ENCODE measurements around the gene ARMH2. TPM values are rescaled to one million over a fixed set of nuclear protein-coding genes. Genes with fewer than 3 reads are reported as not detected.
"Not testable (repeated sequence)": the region's sequence is repeated elsewhere in the genome, so short reads cannot be mapped to it uniquely, and the experiment has no call there.

ARMH2 gene
- total RNA-seq, 3 donors from 2014 or later = not detected

- no peaks in the 10 kb centered on the region for H3K36me3 Mint-ChIP-seq (ENCODE audit: insufficient read depth)
- DNase-seq (no peak), ATAC-seq (no peak)
- H3K4me3 Mint-ChIP-seq = no peak overlapping the region
- H3K9me3 Mint-ChIP-seq = no peaks in the 10 kb centered on the region
- H3K27me3 Mint-ChIP-seq (ENCODE audit: low read depth) = no peaks in the 10 kb centered on the region
- H3K4me1 Mint-ChIP-seq (ENCODE audit: low read depth) = peaks cover 20% of the 10 kb centered on the region
These were observed 3.6 kb downstream of the ARMH2 start for GRCh38 chr6:24795106-24795505.

- Mint-ChIP-seq H3K9me3 (no peaks in the 10 kb centered on the region), H3K4me1 (ENCODE audit: low read depth) (peaks cover 13% of the 10 kb centered on the region), H3K4me3 (no peak overlapping the region), H3K36me3 (ENCODE audit: insufficient read depth) (peaks cover 24% of the 10 kb centered on the region), H3K27me3 (ENCODE audit: low read depth) (no peaks in the 10 kb centered on the region)
- ATAC-seq (peak; percentile 70 to 82), DNase-seq (no peak)
These were observed 10.6 kb downstream of the ARMH2 start for GRCh38 chr6:24788031-24788665.

GRCh38 chr6:24780206-24780605 lies 18.5 kb downstream of the ARMH2 start:
- ATAC-seq (no peak), DNase-seq (no peak)
- peaks cover 20% of the 10 kb centered on the region for H3K36me3 Mint-ChIP-seq (ENCODE audit: insufficient read depth)
- no peak overlapping the region for H3K4me3 Mint-ChIP-seq
- H3K4me1 Mint-ChIP-seq (ENCODE audit: low read depth) = peaks cover 22% of the 10 kb centered on the region
- no peaks in the 10 kb centered on the region for H3K9me3 Mint-ChIP-seq
- no peaks in the 10 kb centered on the region for H3K27me3 Mint-ChIP-seq (ENCODE audit: low read depth)

- Mint-ChIP-seq H3K4me1 (ENCODE audit: low read depth) (peaks cover 23% of the 10 kb centered on the region), H3K4me3 (no peak overlapping the region), H3K36me3 (ENCODE audit: insufficient read depth) (peaks cover 20% of the 10 kb centered on the region), H3K9me3 (no peaks in the 10 kb centered on the region), H3K27me3 (ENCODE audit: low read depth) (no peaks in the 10 kb centered on the region)
- ATAC-seq (no peak), DNase-seq (no peak)
These were observed 19.2 kb downstream of the ARMH2 start for GRCh38 chr6:24779416-24780016.

GRCh38 chr6:24778878-24779277 lies 19.8 kb downstream of the ARMH2 start:
- H3K9me3 Mint-ChIP-seq = no peaks in the 10 kb centered on the region
- H3K4me3 Mint-ChIP-seq = no peak overlapping the region
- DNase-seq = no peak
- H3K4me1 Mint-ChIP-seq (ENCODE audit: low read depth) = peaks cover 24% of the 10 kb centered on the region
- H3K36me3 Mint-ChIP-seq (ENCODE audit: insufficient read depth) = peaks cover 18% of the 10 kb centered on the region
- no peaks in the 10 kb centered on the region for H3K27me3 Mint-ChIP-seq (ENCODE audit: low read depth)
- ATAC-seq = no peak

GRCh38 chr6:24778121-24778520 lies 20.6 kb downstream of the ARMH2 start:
- no peaks in the 10 kb centered on the region for H3K9me3 Mint-ChIP-seq
- H3K4me1 Mint-ChIP-seq (ENCODE audit: low read depth) = peaks cover 25% of the 10 kb centered on the region
- peaks cover 16% of the 10 kb centered on the region for H3K36me3 Mint-ChIP-seq (ENCODE audit: insufficient read depth)
- H3K27me3 Mint-ChIP-seq (ENCODE audit: low read depth) = no peaks in the 10 kb centered on the region
- no peak overlapping the region for H3K4me3 Mint-ChIP-seq
- DNase-seq (no peak), ATAC-seq (no peak)

- Mint-ChIP-seq H3K27me3 (ENCODE audit: low read depth) (no peaks in the 10 kb centered on the region), H3K36me3 (ENCODE audit: insufficient read depth) (peaks cover 15% of the 10 kb centered on the region), H3K9me3 (no peaks in the 10 kb centered on the region), H3K4me1 (ENCODE audit: low read depth) (peaks cover 25% of the 10 kb centered on the region), H3K4me3 (no peak overlapping the region)
- DNase-seq (no peak), ATAC-seq (no peak)
These were observed 21.5 kb downstream of the ARMH2 start for GRCh38 chr6:24777227-24777626.

- no peak for DNase-seq
- H3K9me3 Mint-ChIP-seq = no peaks in the 10 kb centered on the region
- H3K4me1 Mint-ChIP-seq (ENCODE audit: low read depth) = peaks cover 25% of the 10 kb centered on the region
- H3K4me3 Mint-ChIP-seq = peak overlapping the region; percentile 99
- H3K36me3 Mint-ChIP-seq (ENCODE audit: insufficient read depth) = peaks cover 8% of the 10 kb centered on the region
- no peaks in the 10 kb centered on the region for H3K27me3 Mint-ChIP-seq (ENCODE audit: low read depth)
- ATAC-seq = peak; percentile 18 to 27
These were observed 23.1 kb downstream of the ARMH2 start for GRCh38 chr6:24775520-24776058.

- peaks cover 5% of the 10 kb centered on the region for H3K36me3 Mint-ChIP-seq (ENCODE audit: insufficient read depth)
- DNase-seq = peak; percentile 97
These were observed 23.8 kb downstream of the ARMH2 start, which contains the start of gene GMNN for GRCh38 chr6:24774696-24775519. TSS of gene GMNN (plus strand) at chr6:24774937. CDS start at chr6:24777247, 2,310 bp downstream.

GRCh38 chr6:24768361-24768760 lies 30.4 kb downstream of the ARMH2 start:
- no peak overlapping the region for H3K4me3 Mint-ChIP-seq

More at GRCh38 chr6:24774696-24775519, 23.8 kb downstream of the ARMH2 start, which contains the start of gene GMNN:
- ATAC-seq = peak; percentile 96 to 97
- no peaks in the 10 kb centered on the region for H3K9me3 Mint-ChIP-seq
- H3K4me1 Mint-ChIP-seq (ENCODE audit: low read depth) = peaks cover 25% of the 10 kb centered on the region
- H3K4me3 Mint-ChIP-seq = peak within 1 kb of the TSS; percentile 99
- no peaks in the 10 kb centered on the region for H3K27me3 Mint-ChIP-seq (ENCODE audit: low read depth)

GRCh38 chr6:24766680-24767462 lies 31.8 kb downstream of the ARMH2 start:
- H3K4me3 Mint-ChIP-seq = no peak overlapping the region
- DNase-seq (no peak), ATAC-seq (peak; percentile 66 to 70)
- no peaks in the 10 kb centered on the region for H3K36me3 Mint-ChIP-seq (ENCODE audit: insufficient read depth)
- peaks cover 2% of the 10 kb centered on the region for H3K4me1 Mint-ChIP-seq (ENCODE audit: low read depth)
- no peaks in the 10 kb centered on the region for H3K27me3 Mint-ChIP-seq (ENCODE audit: low read depth)
- H3K9me3 Mint-ChIP-seq = no peaks in the 10 kb centered on the region

More at GRCh38 chr6:24768361-24768760, 30.4 kb downstream of the ARMH2 start:
- no peaks in the 10 kb centered on the region for H3K9me3 Mint-ChIP-seq
- H3K27me3 Mint-ChIP-seq (ENCODE audit: low read depth) = no peaks in the 10 kb centered on the region
- H3K4me1 Mint-ChIP-seq (ENCODE audit: low read depth) = no peaks in the 10 kb centered on the region
- no peak for ATAC-seq
- no peak for DNase-seq
- no peaks in the 10 kb centered on the region for H3K36me3 Mint-ChIP-seq (ENCODE audit: insufficient read depth)

- H3K4me1 Mint-ChIP-seq (ENCODE audit: low read depth); H3K27me3 Mint-ChIP-seq (ENCODE audit: low read depth); H3K4me3 Mint-ChIP-seq; ATAC-seq; H3K9me3 Mint-ChIP-seq; DNase-seq; H3K36me3 Mint-ChIP-seq (ENCODE audit: insufficient read depth): not testable (repeated sequence)
These were observed 32.7 kb downstream of the ARMH2 start for GRCh38 chr6:24765968-24766367.

- not testable (repeated sequence) for H3K36me3 Mint-ChIP-seq (ENCODE audit: insufficient read depth)
These were observed 33.6 kb downstream of the ARMH2 start for GRCh38 chr6:24764833-24765828.

More at GRCh38 chr6:24764833-24765828, 33.6 kb downstream of the ARMH2 start:
- not testable (repeated sequence) for ATAC-seq; H3K4me3 Mint-ChIP-seq; H3K4me1 Mint-ChIP-seq (ENCODE audit: low read depth); H3K27me3 Mint-ChIP-seq (ENCODE audit: low read depth); H3K9me3 Mint-ChIP-seq; DNase-seq

All from activated T-cell treated with anti-CD3 and anti-CD28 coated beads, Interleukin-2, amount 50 U/mL, for 4 hours (primary cell).